Activated CD8-positive, alpha-beta memory T cell treated with anti-CD3 and anti-CD28 coated beads, Interleukin-2, amount 10 ng/mL, durations not matched to agents 7 days and 5 days (primary cell): Measurements from ENCODE around the gene ECM1. TPM values are rescaled to one million over a fixed set of nuclear protein-coding genes. Genes with fewer than 3 reads are reported as not detected.
A peak's percentile ranks its signal among the peaks of the same experiment; 100 is the strongest.

Experiments used
- ATAC-seq: fragments of 150-1000 bp; cut with Tn5 transposase; one replicate; pipeline ENCODE4 v1.10.0; 2021; ENCODE audit warnings: moderate library complexity
- CTCF ChIA-PET: fragments of 350-600 bp; sonication (Branson Sonifier 250); formaldehyde crosslinking; loops from one replicate; lab custom pipeline; 2021; ENCODE audit warnings: antibody characterized with exemption; lab: Charles Lee
- DNase-seq: peaks from one replicate; pipeline ENCODE4 v3.0.0-alpha.2; 2020
- H3K27ac Mint-ChIP-seq: one replicate; pipeline ENCODE4 v1.8.0; 2021; ENCODE audit warnings: mild to moderate bottlenecking, mixed read lengths
- H3K27me3 Mint-ChIP-seq: one replicate; pipeline ENCODE4 v1.8.0; 2021; ENCODE audit warnings: mixed read lengths
- H3K36me3 Mint-ChIP-seq: one replicate; pipeline ENCODE4 v1.8.0; 2021; ENCODE audit warnings: mild to moderate bottlenecking, mixed read lengths
- H3K4me1 Mint-ChIP-seq: one replicate; pipeline ENCODE4 v1.8.0; 2021; ENCODE audit warnings: mixed read lengths
- H3K4me3 Mint-ChIP-seq: one replicate; pipeline ENCODE4 v1.8.0; 2021; ENCODE audit warnings: mild to moderate bottlenecking, moderate library complexity, mixed read lengths
- H3K9me3 Mint-ChIP-seq: one replicate; pipeline ENCODE4 v1.8.0; 2022; ENCODE audit warnings: low read depth, mixed read lengths
- total RNA-seq, 2 experiments: library from RNA; stranded (reverse); gene quantifications; one replicate each; pipeline ENCODE4 v1.2.3, GENCODE V29; 2021

The ECM1 gene
- total RNA-seq, 2 experiments from 2014 or later: 1.0 to 1.3 TPM

GRCh38 chr1:150515328-150516049, 7.6 kb downstream of the ECM1 start, which contains the start of gene FALEC:
Gene FALEC (plus strand): TSS chr1:150515752.
- peaks cover 3% of the 10 kb centered on the region for H3K36me3 Mint-ChIP-seq
- CTCF ChIA-PET: interaction anchor here (0.7 to 3.8 kb wide), 15 partner anchors 9 to 407 kb away, joined by 3 to 32 read pairs (median 5); partner anchors contain the start of genes CA14, MCL1, RPRD2 and TARS2
- no peaks in the 10 kb centered on the region for H3K9me3 Mint-ChIP-seq
- peak; percentile 100 for ATAC-seq
- peak; percentile 94 for DNase-seq
- H3K4me3 Mint-ChIP-seq: peak within 1 kb of the TSS; percentile 84
- peaks cover 17% of the 10 kb centered on the region for H3K4me1 Mint-ChIP-seq
- H3K27ac Mint-ChIP-seq: peak within 1 kb of the TSS; percentile 64
- H3K27me3 Mint-ChIP-seq: no peaks in the 10 kb centered on the region

GRCh38 chr1:150516050-150516591, 8.2 kb downstream of the ECM1 start:
- peak; percentile 7 for ATAC-seq
- Mint-ChIP-seq H3K9me3 (no peaks in the 10 kb centered on the region), H3K4me1 (peaks cover 16% of the 10 kb centered on the region), H3K27ac (no peak overlapping the region), H3K4me3 (peak overlapping the region; percentile 84), H3K27me3 (no peaks in the 10 kb centered on the region), H3K36me3 (peaks cover 3% of the 10 kb centered on the region)
- DNase-seq: no peak
- CTCF ChIA-PET: interaction anchor here (0.7 to 3.8 kb wide), 16 partner anchors 8 to 406 kb away, joined by 3 to 32 read pairs (median 4); partner anchors contain the start of genes CA14, MCL1, RPRD2 and TARS2

- Mint-ChIP-seq H3K27ac (no peak overlapping the region), H3K4me1 (peaks cover 20% of the 10 kb centered on the region), H3K36me3 (peaks cover 3% of the 10 kb centered on the region), H3K27me3 (no peaks in the 10 kb centered on the region), H3K9me3 (no peaks in the 10 kb centered on the region), H3K4me3 (peak overlapping the region; percentile 84)
- ATAC-seq: no peak
- CTCF ChIA-PET: interaction anchor here (0.7 to 3.8 kb wide), 11 partner anchors 16 to 494 kb away, joined by 3 to 32 read pairs (median 6); partner anchors contain the start of genes CA14, MCL1 and TARS2
- DNase-seq: no peak
Observed at GRCh38 chr1:150516616-150517015, 8.7 kb downstream of the ECM1 start.

DNA sequence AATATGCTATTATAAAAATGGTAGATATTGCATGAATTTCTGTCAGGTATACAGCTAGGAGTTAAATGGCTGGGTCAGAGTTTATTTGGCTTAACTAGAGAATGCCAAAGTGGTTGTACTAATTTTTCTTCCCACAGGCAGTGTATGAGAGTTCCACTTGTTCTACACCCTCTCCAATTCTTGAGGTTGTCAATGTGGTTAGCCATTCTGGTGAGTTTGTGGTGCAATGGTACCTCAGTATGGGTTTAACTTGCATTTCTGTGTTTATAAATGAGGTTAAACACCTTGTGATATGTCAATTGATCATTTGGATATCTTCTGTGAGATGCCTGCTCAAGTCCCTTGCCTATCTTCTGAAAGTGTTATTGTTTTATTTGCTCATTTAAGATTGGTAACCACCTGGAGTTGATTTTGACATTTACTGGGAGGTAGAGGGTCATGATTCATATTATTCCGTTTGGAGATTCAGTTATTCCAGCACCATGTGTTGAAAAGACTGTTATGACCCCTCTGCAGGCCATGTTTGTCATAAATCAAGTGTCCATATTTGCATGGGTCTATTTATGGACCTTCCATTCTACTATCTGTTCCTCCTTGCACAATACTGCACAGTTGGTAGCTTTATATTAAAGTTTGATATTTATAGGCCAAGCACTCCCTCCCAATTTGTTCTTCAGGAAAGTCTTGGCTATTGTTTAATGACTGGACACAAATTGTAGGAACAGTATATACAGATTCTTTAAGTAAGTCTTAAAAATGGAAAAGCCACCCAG, 13.5 kb downstream of the ECM1 start:
- DNase-seq (no peak), ATAC-seq (no peak)
- CTCF ChIA-PET: interaction anchor here (1.2 kb wide), 1 partner anchor 40 kb away, joined by 3 read pairs; no protein-coding TSS in a partner anchor
- Mint-ChIP-seq H3K9me3 (no peaks in the 10 kb centered on the region), H3K36me3 (no peaks in the 10 kb centered on the region), H3K27me3 (no peaks in the 10 kb centered on the region), H3K27ac (no peak overlapping the region), H3K4me3 (no peak overlapping the region), H3K4me1 (peaks cover 13% of the 10 kb centered on the region)

DNA sequence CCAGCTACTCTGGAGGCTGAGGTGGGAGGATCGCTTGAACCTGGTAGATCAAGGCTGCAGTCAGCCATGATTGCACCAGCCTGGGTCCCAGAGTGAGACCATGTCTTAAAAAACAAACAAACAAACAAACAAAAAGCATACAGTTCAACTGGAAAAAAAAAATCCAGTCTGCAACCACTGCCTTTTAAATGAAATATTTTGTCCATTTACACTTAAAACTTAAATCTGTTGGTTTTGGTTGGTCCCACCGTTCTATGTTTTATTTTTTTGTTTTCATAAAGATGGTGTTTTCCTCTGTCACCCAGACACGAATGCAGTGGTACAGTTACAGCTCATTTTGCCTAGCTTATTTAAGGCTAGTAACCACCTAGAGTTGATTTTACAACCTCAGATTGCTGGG, 17.4 kb downstream of the ECM1 start:
- CTCF ChIA-PET: interaction anchor here (1.1 kb wide), 1 partner anchor 10 kb away, joined by 3 read pairs; the partner anchor contains the start of gene FALEC
- no peak overlapping the region for H3K4me3 Mint-ChIP-seq
- no peaks in the 10 kb centered on the region for H3K9me3 Mint-ChIP-seq
- H3K36me3 Mint-ChIP-seq: no peaks in the 10 kb centered on the region
- no peak overlapping the region for H3K27ac Mint-ChIP-seq
- DNase-seq (no peak), ATAC-seq (no peak)
- H3K27me3 Mint-ChIP-seq: no peaks in the 10 kb centered on the region
- H3K4me1 Mint-ChIP-seq: peaks cover 5% of the 10 kb centered on the region

GRCh38 chr1:150528196-150528595, 20.3 kb downstream of the ECM1 start:
- H3K4me1 Mint-ChIP-seq: no peaks in the 10 kb centered on the region
- no peaks in the 10 kb centered on the region for H3K27me3 Mint-ChIP-seq
- CTCF ChIA-PET: interaction anchor here (2.8 kb wide), 1 partner anchor 272 kb away, joined by 12 read pairs; no protein-coding TSS in a partner anchor
- DNase-seq (no peak), ATAC-seq (no peak)
- H3K36me3 Mint-ChIP-seq: no peaks in the 10 kb centered on the region
- H3K4me3 Mint-ChIP-seq: no peak overlapping the region
- no peaks in the 10 kb centered on the region for H3K9me3 Mint-ChIP-seq
- no peak overlapping the region for H3K27ac Mint-ChIP-seq

DNA sequence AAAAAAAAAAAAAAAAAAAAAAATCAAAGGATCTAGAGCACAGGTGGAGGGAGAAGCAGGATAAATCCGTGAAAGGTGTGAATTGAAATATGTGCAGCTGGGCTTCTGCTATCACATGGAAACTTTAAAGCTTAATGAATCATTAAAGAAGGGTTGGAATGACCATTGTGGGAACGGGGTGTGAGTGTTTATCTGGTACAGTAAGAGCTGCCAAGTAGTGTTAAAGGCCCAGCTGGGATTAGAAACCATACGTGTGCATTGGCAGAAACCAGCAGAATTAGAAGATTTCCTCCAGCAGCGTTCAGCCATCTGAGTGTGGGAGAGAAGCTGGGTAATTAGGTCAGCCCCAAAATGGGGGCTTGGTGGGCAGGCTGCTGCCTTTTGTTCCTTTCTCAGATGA, 21.1 kb downstream of the ECM1 start:
- no peaks in the 10 kb centered on the region for H3K4me1 Mint-ChIP-seq
- H3K4me3 Mint-ChIP-seq: no peak overlapping the region
- no peaks in the 10 kb centered on the region for H3K36me3 Mint-ChIP-seq
- H3K27ac Mint-ChIP-seq: no peak overlapping the region
- no peak for DNase-seq
- H3K9me3 Mint-ChIP-seq: no peaks in the 10 kb centered on the region
- CTCF ChIA-PET: interaction anchor here (0.9 to 2.8 kb wide), 3 partner anchors 11 to 273 kb away, joined by 3 to 12 read pairs (median 3); no protein-coding TSS in a partner anchor
- no peaks in the 10 kb centered on the region for H3K27me3 Mint-ChIP-seq
- no peak for ATAC-seq

GRCh38 chr1:150530491-150531159, 22.7 kb downstream of the ECM1 start:
- H3K27me3 Mint-ChIP-seq: no peaks in the 10 kb centered on the region
- CTCF ChIA-PET: interaction anchor here (0.6 to 3.1 kb wide), 8 partner anchors 14 to 685 kb away, joined by 3 to 27 read pairs (median 5); partner anchors contain the start of genes ADAMTSL4 and FALEC
- no peak overlapping the region for H3K4me3 Mint-ChIP-seq
- no peak overlapping the region for H3K27ac Mint-ChIP-seq
- no peaks in the 10 kb centered on the region for H3K4me1 Mint-ChIP-seq
- no peaks in the 10 kb centered on the region for H3K9me3 Mint-ChIP-seq
- DNase-seq: no peak
- no peak for ATAC-seq
- H3K36me3 Mint-ChIP-seq: no peaks in the 10 kb centered on the region

DNA sequence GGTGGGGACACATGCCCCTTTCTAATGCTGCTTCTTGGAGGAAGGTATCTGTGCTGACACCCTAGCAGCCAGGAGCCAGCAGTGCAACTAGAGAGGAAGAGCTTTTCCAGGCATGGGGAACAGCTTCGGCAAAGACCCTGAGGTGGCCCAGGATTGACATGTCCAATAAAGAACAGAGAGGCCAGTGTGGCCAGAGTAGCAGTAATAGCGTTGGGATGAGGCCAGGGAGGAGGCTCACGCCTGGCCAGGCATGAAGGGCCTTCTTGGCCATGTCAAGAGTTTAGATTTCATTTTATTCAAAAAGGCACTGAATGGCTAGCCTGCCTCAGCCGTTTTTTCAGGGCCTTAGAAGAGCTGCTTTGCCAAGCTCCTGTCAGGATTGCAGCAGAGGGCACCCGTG, 25.0 kb downstream of the ECM1 start:
- no peaks in the 10 kb centered on the region for H3K36me3 Mint-ChIP-seq
- CTCF ChIA-PET: interaction anchor here (0.7 to 3.1 kb wide), 33 partner anchors 9 to 307 kb away, joined by 3 to 27 read pairs (median 4); partner anchors contain the start of genes ADAMTSL4, CA14, ECM1 and ENSA
- ATAC-seq (no peak), DNase-seq (no peak)
- H3K4me3 Mint-ChIP-seq: no peak overlapping the region
- no peak overlapping the region for H3K27ac Mint-ChIP-seq
- H3K9me3 Mint-ChIP-seq: no peaks in the 10 kb centered on the region
- no peaks in the 10 kb centered on the region for H3K27me3 Mint-ChIP-seq
- H3K4me1 Mint-ChIP-seq: no peaks in the 10 kb centered on the region

- CTCF ChIA-PET: interaction anchor here (1.0 to 3.1 kb wide), 5 partner anchors 15 to 54 kb away, joined by 3 to 27 read pairs (median 4); partner anchors contain the start of genes ADAMTSL4 and FALEC
- Mint-ChIP-seq H3K4me3 (no peak overlapping the region), H3K4me1 (no peaks in the 10 kb centered on the region), H3K9me3 (no peaks in the 10 kb centered on the region), H3K27ac (no peak overlapping the region), H3K36me3 (no peaks in the 10 kb centered on the region), H3K27me3 (no peaks in the 10 kb centered on the region)
- ATAC-seq (no peak), DNase-seq (no peak)
Observed at GRCh38 chr1:150534002-150534401, 26.1 kb downstream of the ECM1 start.

GRCh38 chr1:150535511-150536287, 27.8 kb downstream of the ECM1 start:
- no peak for ATAC-seq
- no peaks in the 10 kb centered on the region for H3K9me3 Mint-ChIP-seq
- no peak for DNase-seq
- H3K27me3 Mint-ChIP-seq: no peaks in the 10 kb centered on the region
- H3K4me3 Mint-ChIP-seq: no peak overlapping the region
- no peaks in the 10 kb centered on the region for H3K36me3 Mint-ChIP-seq
- no peaks in the 10 kb centered on the region for H3K4me1 Mint-ChIP-seq
- no peak overlapping the region for H3K27ac Mint-ChIP-seq
- CTCF ChIA-PET: interaction anchor here (0.5 to 1.6 kb wide), 2 partner anchors 280 to 425 kb away, joined by 3 to 6 read pairs; no protein-coding TSS in a partner anchor
